Measurements from ENCODE around the gene CCN2. TPM values are rescaled to one million over a fixed set of nuclear protein-coding genes. Genes with fewer than 3 reads are reported as not detected.

The CCN2 gene
- total RNA-seq, 1 donor from 2014 or later = 1,253 TPM

- no peaks in the 10 kb centered on the region for H3K36me3 Mint-ChIP-seq (ENCODE audit: low read depth, unreplicated experiment)
- Histone ChIP-seq H2AFZ (ENCODE audit: low read depth, low read length) (no peak overlapping the region), H3K79me2 (ENCODE audit: insufficient read depth, low read length) (no peaks in the 10 kb centered on the region), H3K27ac (ENCODE audit: low read depth, low read length) (no peak overlapping the region), H3K9me3 (ENCODE audit: insufficient read depth, low read depth, low read length) (no peaks in the 10 kb centered on the region), H3K4me2 (ENCODE audit: low read length) (no peak overlapping the region), H3K27me3 (ENCODE audit: insufficient read depth, low read length) (no peaks in the 10 kb centered on the region), H4K20me1 (ENCODE audit: insufficient read depth, low read length) (no peaks in the 10 kb centered on the region), H3K4me3 (ENCODE audit: insufficient read depth, low read depth, low read length) (no peak overlapping the region), H3K4me1 (ENCODE audit: insufficient read depth, low read length) (peaks cover 8% of the 10 kb centered on the region), H3K36me3 (ENCODE audit: insufficient read depth, low read length) (no peaks in the 10 kb centered on the region), H3K9ac (ENCODE audit: low read length) (no peak overlapping the region)
- DNase-seq (ENCODE audit: low read depth) (no peak), FAIRE-seq (no peak)
- no peak overlapping the region for H3K4me3 Mint-ChIP-seq (ENCODE audit: unreplicated experiment)
- H3K27me3 Mint-ChIP-seq (ENCODE audit: low read depth, unreplicated experiment) = no peaks in the 10 kb centered on the region
- no peaks in the 10 kb centered on the region for H3K9me3 Mint-ChIP-seq (ENCODE audit: unreplicated experiment)
- TF ChIP-seq EZH2 (IDR thresholded peaks at IDR 0.05; ENCODE audit: insufficient read depth, low read length) (no peak), CTCF (IDR thresholded peaks at IDR 0.05; ENCODE audit: insufficient read depth, low read depth, low read length) (no peak)
- H3K27ac Mint-ChIP-seq (ENCODE audit: unreplicated experiment) = no peak overlapping the region
- H3K4me1 Mint-ChIP-seq (ENCODE audit: low read depth, unreplicated experiment) = peaks cover 6% of the 10 kb centered on the region
These were observed 21.6 kb upstream of the CCN2 start for GRCh38 chr6:131972741-131973140.

GRCh38 chr6:131970076-131970859 lies 19.1 kb upstream of the CCN2 start:
- H3K9me3 ChIP-seq (ENCODE audit: insufficient read depth, low read depth, low read length) = no peaks in the 10 kb centered on the region
- H3K36me3 ChIP-seq (ENCODE audit: insufficient read depth, low read length) = no peaks in the 10 kb centered on the region
- H3K27me3 ChIP-seq (ENCODE audit: insufficient read depth, low read length) = no peaks in the 10 kb centered on the region
- H3K79me2 ChIP-seq (ENCODE audit: insufficient read depth, low read length) = no peaks in the 10 kb centered on the region
- Mint-ChIP-seq H3K4me3 (ENCODE audit: unreplicated experiment) (no peak overlapping the region), H3K9me3 (ENCODE audit: unreplicated experiment) (no peaks in the 10 kb centered on the region), H3K27me3 (ENCODE audit: low read depth, unreplicated experiment) (no peaks in the 10 kb centered on the region), H3K4me1 (ENCODE audit: low read depth, unreplicated experiment) (peaks cover 4% of the 10 kb centered on the region), H3K27ac (ENCODE audit: unreplicated experiment) (no peak overlapping the region), H3K36me3 (ENCODE audit: low read depth, unreplicated experiment) (no peaks in the 10 kb centered on the region)
- H3K4me1 ChIP-seq (ENCODE audit: insufficient read depth, low read length) = no peaks in the 10 kb centered on the region
- no peak overlapping the region for H3K4me3 ChIP-seq (ENCODE audit: insufficient read depth, low read depth, low read length)
- H3K4me2 ChIP-seq (ENCODE audit: low read length) = no peak overlapping the region
- H4K20me1 ChIP-seq (ENCODE audit: insufficient read depth, low read length) = no peaks in the 10 kb centered on the region
- H3K9ac ChIP-seq (ENCODE audit: low read length) = no peak overlapping the region
- no peak overlapping the region for H2AFZ ChIP-seq (ENCODE audit: low read depth, low read length)
- TF ChIP-seq CTCF (IDR thresholded peaks at IDR 0.05; ENCODE audit: insufficient read depth, low read depth, low read length) = no peak
- no peak for TF ChIP-seq EZH2 (IDR thresholded peaks at IDR 0.05; ENCODE audit: insufficient read depth, low read length)
- DNase-seq (ENCODE audit: low read depth) = no peak
- no peak for FAIRE-seq
- no peak overlapping the region for H3K27ac ChIP-seq (ENCODE audit: low read depth, low read length)

GRCh38 chr6:131968656-131969055 lies 17.5 kb upstream of the CCN2 start:
- no peak for DNase-seq (ENCODE audit: low read depth)
- H3K36me3 Mint-ChIP-seq (ENCODE audit: low read depth, unreplicated experiment) = no peaks in the 10 kb centered on the region
- H3K4me2 ChIP-seq (ENCODE audit: low read length) = no peak overlapping the region
- H3K4me1 Mint-ChIP-seq (ENCODE audit: low read depth, unreplicated experiment) = peaks cover 4% of the 10 kb centered on the region
- no peak overlapping the region for H3K27ac Mint-ChIP-seq (ENCODE audit: unreplicated experiment)
- H3K9ac ChIP-seq (ENCODE audit: low read length) = no peak overlapping the region
- FAIRE-seq = no peak
- no peaks in the 10 kb centered on the region for H3K9me3 ChIP-seq (ENCODE audit: insufficient read depth, low read depth, low read length)
- no peaks in the 10 kb centered on the region for H3K9me3 Mint-ChIP-seq (ENCODE audit: unreplicated experiment)
- H3K4me1 ChIP-seq (ENCODE audit: insufficient read depth, low read length) = no peaks in the 10 kb centered on the region
- H3K27me3 ChIP-seq (ENCODE audit: insufficient read depth, low read length) = no peaks in the 10 kb centered on the region
- H3K36me3 ChIP-seq (ENCODE audit: insufficient read depth, low read length) = no peaks in the 10 kb centered on the region
- no peaks in the 10 kb centered on the region for H3K79me2 ChIP-seq (ENCODE audit: insufficient read depth, low read length)
- no peaks in the 10 kb centered on the region for H3K27me3 Mint-ChIP-seq (ENCODE audit: low read depth, unreplicated experiment)
- H3K4me3 Mint-ChIP-seq (ENCODE audit: unreplicated experiment) = no peak overlapping the region
- H3K27ac ChIP-seq (ENCODE audit: low read depth, low read length) = no peak overlapping the region
- no peak overlapping the region for H2AFZ ChIP-seq (ENCODE audit: low read depth, low read length)
- no peak overlapping the region for H3K4me3 ChIP-seq (ENCODE audit: insufficient read depth, low read depth, low read length)
- no peak for TF ChIP-seq CTCF (IDR thresholded peaks at IDR 0.05; ENCODE audit: insufficient read depth, low read depth, low read length)
- no peak for TF ChIP-seq EZH2 (IDR thresholded peaks at IDR 0.05; ENCODE audit: insufficient read depth, low read length)
- no peaks in the 10 kb centered on the region for H4K20me1 ChIP-seq (ENCODE audit: insufficient read depth, low read length)
